ENCODE measurements around the gene ZNF609. TPM values are rescaled to one million over a fixed set of nuclear protein-coding genes. Genes with fewer than 3 reads are reported as not detected.
"Not testable (repeated sequence)": the region's sequence is repeated elsewhere in the genome, so short reads cannot be mapped to it uniquely, and the experiment has no call there.

Gene ZNF609
- total and polyA plus RNA-seq, 8 donors = 4.2 to 25.2 (median 13.1) TPM

- intact Hi-C loops (cut with DNase I) = no loop called here
- no peaks in the 10 kb centered on the region for H3K27me3 ChIP-seq
- ATAC-seq = no peak
- FAIRE-seq = no peak
- H3K36me3 ChIP-seq = no peaks in the 10 kb centered on the region
- H3K4me3 ChIP-seq = no peak overlapping the region
- peaks cover 0 to 5% (median 0%) of the 10 kb centered on the region in 3 donors for H3K4me1 ChIP-seq
- H3K27ac ChIP-seq = no peak overlapping the region
- no peak for DNase-seq
- H3K9me3 ChIP-seq = no peaks in the 10 kb centered on the region
- TF ChIP-seq CTCF (IDR thresholded peaks at IDR 0.05) = no peak
- WGBS, 2 donors = 92 to 97% methylated on average over 3 of the region's 3 CpGs
Observed at GRCh38 chr15:64583983-64584382, 123.6 kb downstream of the ZNF609 start.

GRCh38 chr15:64586259-64586870 lies 126.0 kb downstream of the ZNF609 start:
- 88 to 89% methylated on average over 12 of the region's 12 CpGs for WGBS, 2 donors
- H3K9me3 ChIP-seq = no peaks in the 10 kb centered on the region
- H3K4me3 ChIP-seq = no peak overlapping the region
- no peak for FAIRE-seq
- DNase-seq = no peak
- no peak overlapping the region for H3K27ac ChIP-seq
- intact Hi-C loops (cut with DNase I) = no loop called here
- TF ChIP-seq CTCF (IDR thresholded peaks at IDR 0.05) = no peak
- H3K4me1 ChIP-seq = peaks cover 0 to 5% (median 0%) of the 10 kb centered on the region in 3 donors
- no peaks in the 10 kb centered on the region for H3K36me3 ChIP-seq
- H3K27me3 ChIP-seq = no peaks in the 10 kb centered on the region
- no peak for ATAC-seq

- FAIRE-seq = no peak
- peaks cover 0 to 5% (median 0%) of the 10 kb centered on the region in 3 donors for H3K4me1 ChIP-seq
- H3K27me3 ChIP-seq = no peaks in the 10 kb centered on the region
- no peak for ATAC-seq
- no peak for DNase-seq
- TF ChIP-seq CTCF (IDR thresholded peaks at IDR 0.05) = no peak
- H3K27ac ChIP-seq = no peak overlapping the region
- intact Hi-C loops (cut with DNase I) = no loop called here
- no peak overlapping the region for H3K4me3 ChIP-seq
- no peaks in the 10 kb centered on the region for H3K9me3 ChIP-seq
- 87% methylated on average over 4 of the region's 4 CpGs for WGBS, 2 donors
- H3K36me3 ChIP-seq = no peaks in the 10 kb centered on the region
Observed at GRCh38 chr15:64586984-64587383, 126.6 kb downstream of the ZNF609 start.

GRCh38 chr15:64589435-64590084 lies 129.2 kb downstream of the ZNF609 start:
- TF ChIP-seq CTCF (IDR thresholded peaks at IDR 0.05) = no peak

GRCh38 chr15:64592845-64593244 lies 132.5 kb downstream of the ZNF609 start:
- DNase-seq; H3K27ac ChIP-seq; H3K36me3 ChIP-seq; intact Hi-C loops (cut with DNase I); H3K27me3 ChIP-seq; ATAC-seq; H3K9me3 ChIP-seq; H3K4me1 ChIP-seq; H3K4me3 ChIP-seq; FAIRE-seq: not testable (repeated sequence)
- WGBS, 2 donors = 98% methylated on average over 18 of the region's 18 CpGs

More at GRCh38 chr15:64589435-64590084, 129.2 kb downstream of the ZNF609 start:
- Histone ChIP-seq H3K4me1 (peaks cover 0 to 5% (median 0%) of the 10 kb centered on the region in 3 donors), H3K27me3 (no peaks in the 10 kb centered on the region), H3K27ac (no peak overlapping the region), H3K9me3 (no peaks in the 10 kb centered on the region), H3K36me3 (no peaks in the 10 kb centered on the region), H3K4me3 (no peak overlapping the region)
- ATAC-seq = no peak
- no peak for DNase-seq
- WGBS, 2 donors = 45% methylated on average over 3 of the region's 3 CpGs
- intact Hi-C loops (cut with DNase I) = no loop called here
- no peak for FAIRE-seq

Data from pancreas (tissue), 10 donors.